NB4 (cell line): ENCODE measurements around the gene TRIM71.

Experiments
- DNase-seq: peaks from one replicate; pipeline ENCODE4 v3.0.0; 2010; ENCODE audit warnings: low read depth
- H3K4me3 ChIP-seq: one replicate; pipeline ENCODE4 v1.5.1; 2011; ENCODE audit warnings: mild to moderate bottlenecking, low read depth, low read length, moderate library complexity
- CTCF ChIP-seq: IDR thresholded peaks from one replicate; pipeline ENCODE4 v1.5.1; 2012; ENCODE audit warnings: low read depth, low read length
- MAX ChIP-seq: IDR thresholded peaks from 2 replicates; pipeline ENCODE4 v1.6.1; 2011; ENCODE audit warnings: low read depth, low read length
- MYC ChIP-seq: IDR thresholded peaks from 2 replicates; pipeline ENCODE4 v1.6.1; 2011; ENCODE audit warnings: low read depth, low read length
- POLR2A ChIP-seq: IDR thresholded peaks from 2 replicates; pipeline ENCODE4 v1.6.1; 2011; ENCODE audit warnings: mild to moderate bottlenecking; ENCODE audit not compliant: insufficient read length; ENCODE audit errors: extremely low read depth

The TRIM71 gene

GRCh38 chr3:32817558-32818228 lies at the start of gene TRIM71:
Gene TRIM71, plus strand, starts transcription at chr3:32817997. Its CDS starts 84 bp downstream, at chr3:32818081.
- DNase-seq = peak; percentile 78
- peak within 1 kb of the TSS; percentile 76 for H3K4me3 ChIP-seq
- TF ChIP-seq MYC (no peak), CTCF (no peak), MAX (no peak; the same call in 1 of the 2 replicates), POLR2A (no peak)

- no peak overlapping the region for H3K4me3 ChIP-seq
- DNase-seq = peak; percentile 57
- TF ChIP-seq CTCF = peak; percentile 16
- TF ChIP-seq MYC = 0 out of 2 replicates have a peak, but pooled peaks have one; percentile 10
- TF ChIP-seq MAX = no peak; the same call in 1 of the 2 replicates
These were observed 39.4 kb upstream of the TRIM71 start for GRCh38 chr3:32778389-32778788.

GRCh38 chr3:32780071-32780734 lies 37.6 kb upstream of the TRIM71 start:
- DNase-seq = no peak
- TF ChIP-seq MYC (no peak), CTCF (no peak), POLR2A (no peak), MAX (no peak)
- H3K4me3 ChIP-seq = no peak overlapping the region

GRCh38 chr3:32780735-32781210 lies 37.0 kb upstream of the TRIM71 start:
- peak; percentile 73 for DNase-seq

More at GRCh38 chr3:32780735-32781210, 37.0 kb upstream of the TRIM71 start:
- TF ChIP-seq MYC (no peak), CTCF (no peak), MAX (no peak), POLR2A (no peak)
- H3K4me3 ChIP-seq = peak overlapping the region; percentile 65
